Endothelial cell (in vitro differentiated cells): ENCODE results near the gene RAB8B. TPM values are rescaled to one million over a fixed set of nuclear protein-coding genes. Genes with fewer than 3 reads are reported as not detected.

ENCODE experiments used
- DNase-seq: peaks from one replicate; pipeline ENCODE4 v3.0.0; 2021; ENCODE audit warnings: low spot score
- H3K27ac Mint-ChIP-seq: one replicate; pipeline ENCODE4 v1.8.0; 2021; ENCODE audit warnings: mixed read lengths, inconsistent platforms; ENCODE audit not compliant: unreplicated experiment
- H3K27me3 Mint-ChIP-seq: one replicate; pipeline ENCODE4 v1.8.0; 2021; ENCODE audit warnings: mild to moderate bottlenecking, moderate library complexity, mixed read lengths, inconsistent platforms; ENCODE audit not compliant: unreplicated experiment
- H3K36me3 Mint-ChIP-seq: one replicate; pipeline ENCODE4 v1.8.0; 2021; ENCODE audit warnings: mild to moderate bottlenecking, low read depth, mixed read lengths, inconsistent platforms; ENCODE audit not compliant: unreplicated experiment
- H3K4me1 Mint-ChIP-seq: one replicate; pipeline ENCODE4 v1.8.0; 2021; ENCODE audit warnings: mild to moderate bottlenecking, mixed read lengths, inconsistent platforms; ENCODE audit not compliant: unreplicated experiment
- H3K4me3 Mint-ChIP-seq: one replicate; pipeline ENCODE4 v1.8.0; 2021; ENCODE audit warnings: mild to moderate bottlenecking, mixed read lengths, inconsistent platforms; ENCODE audit not compliant: unreplicated experiment
- H3K9me3 Mint-ChIP-seq: one replicate; pipeline ENCODE4 v1.8.0; 2021; ENCODE audit warnings: mixed read lengths, inconsistent platforms; ENCODE audit not compliant: unreplicated experiment
- CTCF ChIP-seq: fragments of 200-600 bp; sonication (generic); IDR thresholded peaks from one replicate; pipeline ENCODE4 v1.5.0; 2021; ENCODE audit warnings: antibody characterized with exemption; ENCODE audit not compliant: unreplicated experiment
- total RNA-seq: library from RNA; stranded (reverse); fragmentation: NEBNext Ultra II Directional; extraction: Animal tissue kit (Norgen Biotek cat#: 25700); gene quantifications from one replicate; pipeline ENCODE4 v1.2.1, GENCODE V29; 2021; ENCODE audit not compliant: unreplicated experiment

Gene RAB8B
- total RNA-seq, 1 donor from 2014 or later, result 92.9 TPM

GRCh38 chr15:63314409-63314808 is 125.0 kb downstream of the RAB8B start:
- no peak for DNase-seq
- no peak overlapping the region for H3K4me3 Mint-ChIP-seq
- peaks cover 3% of the 10 kb centered on the region for H3K36me3 Mint-ChIP-seq
- H3K9me3 Mint-ChIP-seq, result no peaks in the 10 kb centered on the region
- TF ChIP-seq CTCF, result no peak
- H3K4me1 Mint-ChIP-seq, result peaks cover 23% of the 10 kb centered on the region
- H3K27ac Mint-ChIP-seq, result no peak overlapping the region
- no peaks in the 10 kb centered on the region for H3K27me3 Mint-ChIP-seq

Other genes with a start within 250 kb of the RAB8B start
- gene TPM1, start 146.9 kb upstream of the RAB8B start, total RNA-seq, result 106 TPM
- gene LACTB, start 67.7 kb upstream of the RAB8B start, total RNA-seq, result 10.1 TPM
- gene RPS27L, start 32.1 kb upstream of the RAB8B start, total RNA-seq, result 149 TPM
- gene APH1B, start 88.0 kb downstream of the RAB8B start, total RNA-seq, result 26.3 TPM
- 0.44 TPM for gene CA12, start 192.2 kb downstream of the RAB8B start, total RNA-seq